ENCODE results near the gene NDUFA5.

NDUFA5 gene

GRCh38 chr7:123534383-123535260, 23.0 kb downstream of the NDUFA5 start, which contains the start of gene IQUB:
IQUB (minus strand) TSS chr7:123534595; CDS start chr7:123512340, 22,255 bp downstream.
- CTCF ChIA-PET = interaction anchor here (0.6 to 3.0 kb wide), 5 partner anchors 24 to 144 kb away, joined by 3 to 17 read pairs (median 3); no protein-coding TSS in a partner anchor
- H3K27ac ChIP-seq (ENCODE audit: extremely low read depth, low read depth, low read length) = peak within 1 kb of the TSS; percentile 38; the same call in 1 of the 2 replicates
- POLR2A ChIA-PET = interaction anchor here (0.6 to 1.6 kb wide), 5 partner anchors 40 to 1310 kb away, joined by 3 to 8 read pairs (median 6); no protein-coding TSS in a partner anchor
- TF ChIP-seq ZNF677 (tag by site-specific recombination; IDR thresholded peaks at IDR 0.05) (no peak), IKZF3 (tag by site-specific recombination; IDR thresholded peaks at IDR 0.05) (peak; percentile 99), WT1 (tag by site-specific recombination; IDR thresholded peaks at IDR 0.05) (peak; percentile 66), ZNF692 (tag by site-specific recombination; IDR thresholded peaks at IDR 0.05) (0 out of 2 replicates have a peak, but pooled peaks have one; percentile 14), ZNF837 (tag by site-specific recombination; IDR thresholded peaks at IDR 0.05) (no peak), ZNF768 (tag by site-specific recombination; IDR thresholded peaks at IDR 0.05) (no peak), REST (tag by site-specific recombination; IDR thresholded peaks at IDR 0.05) (no peak), ZNF514 (tag by site-specific recombination; IDR thresholded peaks at IDR 0.05) (no peak), ZNF707 (tag by site-specific recombination; IDR thresholded peaks at IDR 0.05) (no peak), ZXDB (tag by site-specific recombination; IDR thresholded peaks at IDR 0.05) (0 out of 2 replicates have a peak, but pooled peaks have one; percentile 10), ZNF571 (tag by site-specific recombination; IDR thresholded peaks at IDR 0.05) (no peak), KLF9 (tag by site-specific recombination; IDR thresholded peaks at IDR 0.05; ENCODE audit: low read depth) (peak; percentile 79), ZNF366 (tag by site-specific recombination; conservative IDR thresholded peaks at IDR 0.05) (peak; percentile 100), HOXD13 (CRISPR knock-in tag; IDR thresholded peaks at IDR 0.05; ENCODE audit: borderline replicate concordance) (no peak), ZNF155 (tag by site-specific recombination; IDR thresholded peaks at IDR 0.05) (no peak), OVOL3 (tag by site-specific recombination; IDR thresholded peaks at IDR 0.05) (no peak), ZBTB48 (tag by site-specific recombination; IDR thresholded peaks at IDR 0.05) (no peak), ZNF449 (tag by site-specific recombination; IDR thresholded peaks at IDR 0.05) (no peak), ZNF335 (tag by site-specific recombination; conservative IDR thresholded peaks at IDR 0.05) (peak; percentile 37), CTCF (tag by site-specific recombination; IDR thresholded peaks at IDR 0.05) (no peak), ZNF416 (tag by site-specific recombination; IDR thresholded peaks at IDR 0.05) (no peak), ZFP3 (tag by site-specific recombination; IDR thresholded peaks at IDR 0.05; ENCODE audit: low read depth) (no peak), BCL11B (tag by site-specific recombination; IDR thresholded peaks at IDR 0.05; ENCODE audit: low read depth) (no peak), ZNF350 (tag by site-specific recombination; IDR thresholded peaks at IDR 0.05) (no peak), ZNF398 (tag by site-specific recombination; IDR thresholded peaks at IDR 0.05) (no peak), ZNF558 (tag by site-specific recombination; IDR thresholded peaks at IDR 0.05) (no peak), ZNF747 (tag by site-specific recombination; IDR thresholded peaks at IDR 0.05) (no peak), KLF16 (tag by site-specific recombination; IDR thresholded peaks at IDR 0.05) (peak; percentile 63; the same call in 1 of the 2 replicates)

More at GRCh38 chr7:123534383-123535260, 23.0 kb downstream of the NDUFA5 start, which contains the start of gene IQUB:
- no peaks in the 10 kb centered on the region for H3K9me3 ChIP-seq (ENCODE audit: control insufficient read depth, insufficient read depth, low read depth, low read length)
- H3K4me1 ChIP-seq (ENCODE audit: control insufficient read depth, insufficient read depth, low read length) = no peaks in the 10 kb centered on the region
- H3K4me3 ChIP-seq (ENCODE audit: low read depth, low read length) = peak within 1 kb of the TSS; percentile 80
- H3K36me3 ChIP-seq (ENCODE audit: control insufficient read depth in 2 of 2, insufficient read depth in 1 of 2, low read length in 2 of 2) = no peaks in the 10 kb centered on the region

Measured in HEK293 (cell line).